Neural cell (in vitro differentiated cells): ENCODE results near the gene TMEM184A. TPM values are rescaled to one million over a fixed set of nuclear protein-coding genes. Genes with fewer than 3 reads are reported as not detected.

Experiments
- H2AFZ ChIP-seq: fragments of 200-600, 300-800 bp; sonication (generic), shearing (Covaris generic); 2 replicates; pipeline ENCODE4 v1.6.0; 2014; ENCODE audit warnings: low read depth, mild to moderate bottlenecking, antibody characterized with exemption, low read length, moderate library complexity
- H3F3A ChIP-seq: fragments of 200-600 bp; shearing (Covaris generic); 2 replicates; pipeline ENCODE4 v1.6.1; 2016; ENCODE audit warnings: mild to moderate bottlenecking, moderate library complexity, mixed read lengths, antibody characterized with exemption, low read length; ENCODE audit not compliant: insufficient read depth, poor library complexity, severe bottlenecking
- H3K27ac ChIP-seq: fragments of 200-600, 300-800 bp; sonication (generic), shearing (Covaris generic); 2 replicates; pipeline ENCODE4 v1.5.1; 2014; ENCODE audit warnings: mild to moderate bottlenecking, low read length, moderate library complexity
- H3K27me3 ChIP-seq: fragments of 300-800, 200-600 bp; sonication (generic), shearing (Covaris generic); 2 replicates; pipeline ENCODE4 v1.6.0; 2014; ENCODE audit warnings: mild to moderate bottlenecking, low read depth, low read length, moderate library complexity; ENCODE audit not compliant: insufficient read depth
- H3K36me3 ChIP-seq: fragments of 300-800, 200-600 bp; sonication (generic), shearing (Covaris generic); 2 replicates; pipeline ENCODE4 v1.5.1; 2014; ENCODE audit warnings: mild to moderate bottlenecking, antibody characterized with exemption, low read length, moderate library complexity; ENCODE audit not compliant: insufficient read depth
- H3K4me2 ChIP-seq: fragments of 300-800, 200-600 bp; sonication (generic), shearing (Covaris generic); 2 replicates; pipeline ENCODE4 v1.6.0; 2014; ENCODE audit warnings: mild to moderate bottlenecking, low read length
- H3K4me3 ChIP-seq: fragments of 300-800, 200-600 bp; sonication (generic), shearing (Covaris generic); 2 replicates; pipeline ENCODE4 v1.5.1; 2014; ENCODE audit warnings: mild to moderate bottlenecking, low read length, moderate library complexity
- H3K79me2 ChIP-seq: fragments of 200-600 bp; shearing (Covaris generic); replicated peaks from 2 replicates; pipeline ENCODE4 v1.6.0; 2014; ENCODE audit warnings: mild to moderate bottlenecking, low read length, moderate library complexity; ENCODE audit not compliant: insufficient read depth
- H3K9ac ChIP-seq: fragments of 300-800, 200-600 bp; sonication (generic), shearing (Covaris generic); 2 replicates; pipeline ENCODE4 v1.6.1; 2016; ENCODE audit warnings: mild to moderate bottlenecking, low read length, mixed read lengths
- H3K9me2 ChIP-seq: fragments of 200-600 bp; shearing (Covaris generic); 2 replicates; pipeline ENCODE4 v1.6.1; 2016; ENCODE audit warnings: mild to moderate bottlenecking, low read length, mixed read lengths; ENCODE audit not compliant: insufficient read depth
- H3K9me3 ChIP-seq: fragments of 200-600, 300-800 bp; sonication (generic), shearing (Covaris generic); 2 replicates; pipeline ENCODE4 v1.6.1; 2016; ENCODE audit warnings: mild to moderate bottlenecking, mixed run types, low read length, moderate library complexity, mixed read lengths
- H4K20me1 ChIP-seq: fragments of 200-600 bp; shearing (Covaris generic); 2 replicates; pipeline ENCODE4 v1.6.1; 2016; ENCODE audit warnings: mild to moderate bottlenecking, mixed run types; ENCODE audit not compliant: insufficient read depth
- EP300 ChIP-seq: fragments of 450-650 bp; conservative IDR thresholded peaks from 2 replicates; pipeline ENCODE4 v1.6.1; 2014; ENCODE audit warnings: antibody characterized with exemption, mild to moderate bottlenecking, moderate library complexity; ENCODE audit not compliant: poor library complexity, severe bottlenecking
- EZH2 ChIP-seq: fragments of 200-600, 300-800 bp; shearing (Covaris generic), sonication (generic); IDR thresholded peaks from 2 replicates; pipeline ENCODE4 v1.6.1; 2014; ENCODE audit warnings: antibody characterized with exemption, low read length, borderline replicate concordance, mild to moderate bottlenecking; ENCODE audit not compliant: insufficient read depth, poor library complexity, severe bottlenecking
- MXI1 ChIP-seq: fragments of 450-650 bp; conservative IDR thresholded peaks from 2 replicates; pipeline ENCODE4 v1.6.1; 2014; ENCODE audit warnings: antibody characterized with exemption, mild to moderate bottlenecking; ENCODE audit not compliant: poor library complexity, severe bottlenecking
- POLR2AphosphoS5 ChIP-seq: IDR thresholded peaks from 2 replicates; pipeline ENCODE4 v1.6.1; 2012
- RAD21 ChIP-seq: fragments of 450-650 bp; conservative IDR thresholded peaks from 2 replicates; pipeline ENCODE4 v1.6.1; 2014; ENCODE audit warnings: antibody characterized with exemption, mild to moderate bottlenecking, moderate library complexity
- SMC3 ChIP-seq: fragments of 450-650 bp; conservative IDR thresholded peaks from 2 replicates; pipeline ENCODE4 v1.6.1; 2014; ENCODE audit warnings: antibody characterized with exemption, mild to moderate bottlenecking, moderate library complexity; ENCODE audit not compliant: poor library complexity
- TAF1 ChIP-seq: IDR thresholded peaks from 2 replicates; pipeline ENCODE4 v1.6.1; 2012; ENCODE audit warnings: low read depth
- polyA plus RNA-seq: library from polyadenylated mRNA; depleted of rRNA; stranded (reverse); fragments of >200 nt; gene quantifications from 2 replicates; pipeline ENCODE4 v1.2.3, GENCODE V29; 2014
- TF ChIP-seq, protein P1 (sequence below): IDR thresholded peaks from 2 replicates; pipeline ENCODE4 v1.6.1; 2012; ENCODE audit warnings: borderline replicate concordance
- TF ChIP-seq, protein P2 (sequence below): fragments of 450-650 bp; IDR thresholded peaks from 2 replicates; pipeline ENCODE4 v1.5.1; 2014; ENCODE audit warnings: antibody characterized with exemption, mild to moderate bottlenecking, moderate library complexity; ENCODE audit not compliant: poor library complexity, severe bottlenecking

The TMEM184A gene
- polyA plus RNA-seq, 1 donor from 2014 or later, result not detected

DNA sequence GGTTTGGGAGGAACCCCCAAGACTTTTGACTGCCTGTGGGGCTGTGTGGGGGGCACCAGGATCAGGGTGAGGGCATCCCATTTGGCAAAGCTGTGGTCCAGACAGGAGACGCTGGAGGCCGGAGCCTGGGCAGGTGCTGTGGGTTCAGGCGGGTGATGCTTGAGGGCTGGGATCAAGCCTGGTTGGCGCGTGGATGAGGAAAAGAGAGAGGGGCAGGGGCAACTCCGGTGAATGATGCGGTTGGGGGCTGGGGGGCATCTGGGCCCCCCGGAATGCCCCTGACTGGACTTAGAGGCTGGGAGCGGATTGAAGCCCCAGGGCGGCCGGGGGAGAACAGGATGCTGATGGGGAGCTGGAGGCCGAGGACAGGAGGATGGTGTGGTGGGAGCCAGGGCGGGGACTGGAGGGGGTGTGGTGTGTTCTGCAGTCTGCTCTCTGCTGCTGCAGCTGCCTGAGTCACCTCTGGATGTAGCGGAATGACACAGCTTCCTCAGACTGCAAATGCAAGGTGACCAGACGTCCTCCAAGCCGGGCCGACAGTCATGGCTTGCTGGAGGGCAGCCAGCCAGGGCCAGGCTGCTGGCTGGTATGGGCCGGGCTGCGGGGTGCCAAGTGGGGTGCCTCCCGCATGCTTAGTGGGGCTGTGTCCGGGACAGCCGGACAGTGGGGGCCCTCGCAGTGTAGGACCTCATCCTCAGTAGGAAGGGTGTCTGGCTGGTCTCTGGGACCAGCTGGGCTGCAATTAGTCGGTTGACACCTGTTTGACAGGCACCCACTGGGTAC, 22.3 kb downstream of the TMEM184A start (continued):
- no peak for TF ChIP-seq EP300

DNA sequence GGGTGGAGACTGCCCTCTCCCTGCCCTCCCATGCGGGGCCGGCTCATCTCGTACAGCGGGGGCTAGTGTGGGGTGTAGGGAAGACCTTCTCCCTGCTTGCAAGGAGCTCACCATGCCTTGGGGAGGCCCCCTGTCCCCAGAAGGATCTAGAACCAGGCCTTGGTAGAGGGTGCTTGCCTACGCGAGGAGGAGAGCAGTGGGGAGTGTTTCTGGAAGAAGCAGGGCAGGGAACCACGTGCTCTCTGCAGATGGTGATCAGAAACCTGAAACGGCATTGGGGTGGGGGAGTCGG, 22.8 kb downstream of the TMEM184A start:
- TF ChIP-seq MXI1 (no peak), EZH2 (no peak), POLR2AphosphoS5 (no peak), SMC3 (no peak), EP300 (no peak), TAF1 (no peak), RAD21 (no peak)
- TF ChIP-seq, protein P1, sequence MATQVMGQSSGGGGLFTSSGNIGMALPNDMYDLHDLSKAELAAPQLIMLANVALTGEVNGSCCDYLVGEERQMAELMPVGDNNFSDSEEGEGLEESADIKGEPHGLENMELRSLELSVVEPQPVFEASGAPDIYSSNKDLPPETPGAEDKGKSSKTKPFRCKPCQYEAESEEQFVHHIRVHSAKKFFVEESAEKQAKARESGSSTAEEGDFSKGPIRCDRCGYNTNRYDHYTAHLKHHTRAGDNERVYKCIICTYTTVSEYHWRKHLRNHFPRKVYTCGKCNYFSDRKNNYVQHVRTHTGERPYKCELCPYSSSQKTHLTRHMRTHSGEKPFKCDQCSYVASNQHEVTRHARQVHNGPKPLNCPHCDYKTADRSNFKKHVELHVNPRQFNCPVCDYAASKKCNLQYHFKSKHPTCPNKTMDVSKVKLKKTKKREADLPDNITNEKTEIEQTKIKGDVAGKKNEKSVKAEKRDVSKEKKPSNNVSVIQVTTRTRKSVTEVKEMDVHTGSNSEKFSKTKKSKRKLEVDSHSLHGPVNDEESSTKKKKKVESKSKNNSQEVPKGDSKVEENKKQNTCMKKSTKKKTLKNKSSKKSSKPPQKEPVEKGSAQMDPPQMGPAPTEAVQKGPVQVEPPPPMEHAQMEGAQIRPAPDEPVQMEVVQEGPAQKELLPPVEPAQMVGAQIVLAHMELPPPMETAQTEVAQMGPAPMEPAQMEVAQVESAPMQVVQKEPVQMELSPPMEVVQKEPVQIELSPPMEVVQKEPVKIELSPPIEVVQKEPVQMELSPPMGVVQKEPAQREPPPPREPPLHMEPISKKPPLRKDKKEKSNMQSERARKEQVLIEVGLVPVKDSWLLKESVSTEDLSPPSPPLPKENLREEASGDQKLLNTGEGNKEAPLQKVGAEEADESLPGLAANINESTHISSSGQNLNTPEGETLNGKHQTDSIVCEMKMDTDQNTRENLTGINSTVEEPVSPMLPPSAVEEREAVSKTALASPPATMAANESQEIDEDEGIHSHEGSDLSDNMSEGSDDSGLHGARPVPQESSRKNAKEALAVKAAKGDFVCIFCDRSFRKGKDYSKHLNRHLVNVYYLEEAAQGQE, result no peak
- TF ChIP-seq, protein P2, sequence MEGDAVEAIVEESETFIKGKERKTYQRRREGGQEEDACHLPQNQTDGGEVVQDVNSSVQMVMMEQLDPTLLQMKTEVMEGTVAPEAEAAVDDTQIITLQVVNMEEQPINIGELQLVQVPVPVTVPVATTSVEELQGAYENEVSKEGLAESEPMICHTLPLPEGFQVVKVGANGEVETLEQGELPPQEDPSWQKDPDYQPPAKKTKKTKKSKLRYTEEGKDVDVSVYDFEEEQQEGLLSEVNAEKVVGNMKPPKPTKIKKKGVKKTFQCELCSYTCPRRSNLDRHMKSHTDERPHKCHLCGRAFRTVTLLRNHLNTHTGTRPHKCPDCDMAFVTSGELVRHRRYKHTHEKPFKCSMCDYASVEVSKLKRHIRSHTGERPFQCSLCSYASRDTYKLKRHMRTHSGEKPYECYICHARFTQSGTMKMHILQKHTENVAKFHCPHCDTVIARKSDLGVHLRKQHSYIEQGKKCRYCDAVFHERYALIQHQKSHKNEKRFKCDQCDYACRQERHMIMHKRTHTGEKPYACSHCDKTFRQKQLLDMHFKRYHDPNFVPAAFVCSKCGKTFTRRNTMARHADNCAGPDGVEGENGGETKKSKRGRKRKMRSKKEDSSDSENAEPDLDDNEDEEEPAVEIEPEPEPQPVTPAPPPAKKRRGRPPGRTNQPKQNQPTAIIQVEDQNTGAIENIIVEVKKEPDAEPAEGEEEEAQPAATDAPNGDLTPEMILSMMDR, result no peak
- no peaks in the 10 kb centered on the region for H3K27me3 ChIP-seq
- H3K27ac ChIP-seq, result no peak overlapping the region
- no peaks in the 10 kb centered on the region for H3K9me3 ChIP-seq
- H3K36me3 ChIP-seq, result no peaks in the 10 kb centered on the region
- H3K79me2 ChIP-seq, result peaks cover 7% of the 10 kb centered on the region
- no peak overlapping the region for H3K4me2 ChIP-seq
- H2AFZ ChIP-seq, result no peak overlapping the region
- H3K9ac ChIP-seq, result no peak overlapping the region
- H3K9me2 ChIP-seq, result no peaks in the 10 kb centered on the region
- H4K20me1 ChIP-seq, result no peaks in the 10 kb centered on the region
- no peaks in the 10 kb centered on the region for H3F3A ChIP-seq
- H3K4me3 ChIP-seq, result no peak overlapping the region

DNA sequence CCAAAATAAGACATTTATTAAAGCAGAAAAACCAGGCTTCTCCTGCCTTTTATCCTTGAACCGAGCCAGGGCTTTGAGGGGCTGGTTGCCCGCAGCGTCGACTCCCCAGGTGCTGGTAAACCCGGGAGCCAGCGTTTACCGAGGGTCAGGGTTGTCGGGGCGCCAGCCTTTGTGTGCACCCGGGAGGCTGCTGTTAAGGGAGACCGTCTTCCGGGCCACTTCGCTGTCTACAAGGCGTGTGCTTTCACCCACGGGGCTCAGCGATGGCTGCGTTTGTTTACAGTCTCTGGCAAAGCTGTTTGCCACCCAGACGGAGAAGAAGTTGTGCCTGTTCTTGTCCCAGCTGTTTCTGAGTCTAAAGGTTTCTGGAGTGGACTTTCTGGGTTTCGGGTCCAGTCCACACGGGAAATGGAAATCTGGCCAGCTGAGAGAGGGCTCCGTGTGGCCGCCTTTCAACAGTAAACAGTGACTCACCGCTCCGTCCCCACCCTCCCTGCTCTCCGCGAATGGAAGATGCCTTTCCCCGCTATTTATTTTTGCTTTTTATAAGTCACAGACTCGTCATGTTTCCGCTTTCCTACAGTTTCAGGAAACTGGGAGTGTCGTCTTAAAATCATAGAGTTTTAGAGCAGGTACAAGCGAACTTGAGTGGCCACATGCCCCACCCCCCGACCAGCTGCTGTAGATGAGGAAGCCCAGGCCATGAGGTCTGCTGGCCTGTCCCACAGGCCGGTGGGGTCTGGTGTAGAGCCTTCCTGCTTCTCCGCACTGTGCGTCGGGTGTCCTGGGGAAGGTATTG, 23.4 kb downstream of the TMEM184A start:
- no peak overlapping the region for H3K9ac ChIP-seq
- TF ChIP-seq, protein P1, result no peak
- TF ChIP-seq RAD21 (no peak), SMC3 (no peak), MXI1 (no peak), TAF1 (no peak), EP300 (no peak), POLR2AphosphoS5 (no peak), EZH2 (no peak)
- TF ChIP-seq, protein P2, result no peak
- no peak overlapping the region for H3K4me2 ChIP-seq
- H3K9me3 ChIP-seq, result no peaks in the 10 kb centered on the region
- no peaks in the 10 kb centered on the region for H3K36me3 ChIP-seq
- no peak overlapping the region for H3K4me3 ChIP-seq
- H4K20me1 ChIP-seq, result no peaks in the 10 kb centered on the region
- peaks cover 4% of the 10 kb centered on the region for H3K79me2 ChIP-seq
- no peak overlapping the region for H3K27ac ChIP-seq
- H3F3A ChIP-seq, result no peaks in the 10 kb centered on the region
- H3K9me2 ChIP-seq, result no peaks in the 10 kb centered on the region
- H2AFZ ChIP-seq, result no peak overlapping the region
- no peaks in the 10 kb centered on the region for H3K27me3 ChIP-seq
